Type B pancreatic cell (in vitro differentiated cells): ENCODE data around the gene NMS. TPM values are rescaled to one million over a fixed set of nuclear protein-coding genes. Genes with fewer than 3 reads are reported as not detected.

Source experiments
- DNase-seq: peaks from one replicate; pipeline ENCODE4 v3.0.0; 2021; ENCODE audit warnings: mixed read lengths; ENCODE audit not compliant: unreplicated experiment; ENCODE audit errors: extremely low spot score
- H3K27ac Mint-ChIP-seq: 2 replicates; pipeline ENCODE4 v1.8.0; 2021; ENCODE audit warnings: mild to moderate bottlenecking, mixed read lengths
- H3K27me3 Mint-ChIP-seq: 2 replicates; pipeline ENCODE4 v1.8.0; 2021; ENCODE audit warnings: mixed read lengths
- H3K36me3 Mint-ChIP-seq: 2 replicates; pipeline ENCODE4 v1.8.0; 2021; ENCODE audit warnings: mixed read lengths
- H3K4me1 Mint-ChIP-seq: one replicate; pipeline ENCODE4 v1.8.0; 2021; ENCODE audit warnings: mixed read lengths; ENCODE audit not compliant: unreplicated experiment
- H3K4me3 Mint-ChIP-seq: 2 replicates; pipeline ENCODE4 v1.8.0; 2021; ENCODE audit warnings: mild to moderate bottlenecking, mixed read lengths
- H3K9me3 Mint-ChIP-seq: 2 replicates; pipeline ENCODE4 v1.8.0; 2021; ENCODE audit warnings: mixed read lengths
- CTCF ChIP-seq: fragments of 200-600 bp; sonication (generic); conservative IDR thresholded peaks from 2 replicates; pipeline ENCODE4 v1.5.0; 2021; ENCODE audit warnings: antibody characterized with exemption, mild to moderate bottlenecking
- long read RNA-seq: library from polyadenylated mRNA; unstranded; transcript quantifications from one replicate; pipeline ENCODE4 v2.0.0, GENCODE V29; 2020
- total RNA-seq: library from RNA; stranded (reverse); gene quantifications from 2 replicates; pipeline ENCODE4 v1.2.1, GENCODE V29; 2021; ENCODE audit warnings: low replicate concordance

Gene NMS
- total RNA-seq: not detected in 2 replicates
- long read RNA-seq: 0 reads

GRCh38 chr2:100470182-100470581 lies at the start of gene NMS:
Gene NMS (plus strand): TSS chr2:100470482. CDS start chr2:100470489, 7 bp downstream.
- H3K9me3 Mint-ChIP-seq: no peaks in the 10 kb centered on the region
- no peak within 1 kb of the TSS for H3K27ac Mint-ChIP-seq
- no peak within 1 kb of the TSS for H3K4me3 Mint-ChIP-seq
- no peaks in the 10 kb centered on the region for H3K36me3 Mint-ChIP-seq
- peaks cover 44% of the 10 kb centered on the region for H3K27me3 Mint-ChIP-seq
- no peak for TF ChIP-seq CTCF
- H3K4me1 Mint-ChIP-seq: no peaks in the 10 kb centered on the region
- DNase-seq: no peak

- Mint-ChIP-seq H3K36me3 (no peaks in the 10 kb centered on the region), H3K27ac (no peak overlapping the region), H3K4me1 (no peaks in the 10 kb centered on the region), H3K4me3 (no peak overlapping the region), H3K9me3 (no peaks in the 10 kb centered on the region), H3K27me3 (peaks cover 13% of the 10 kb centered on the region)
- TF ChIP-seq CTCF: peak; percentile 73
- DNase-seq: no peak
Observed at GRCh38 chr2:100422320-100423055, 47.8 kb upstream of the NMS start.

GRCh38 chr2:100423631-100424030 lies 46.7 kb upstream of the NMS start:
- Mint-ChIP-seq H3K9me3 (no peaks in the 10 kb centered on the region), H3K27ac (no peak overlapping the region), H3K4me3 (no peak overlapping the region), H3K36me3 (no peaks in the 10 kb centered on the region), H3K27me3 (peaks cover 18% of the 10 kb centered on the region), H3K4me1 (no peaks in the 10 kb centered on the region)
- DNase-seq: no peak
- no peak for TF ChIP-seq CTCF

- Mint-ChIP-seq H3K4me3 (no peak overlapping the region), H3K4me1 (no peaks in the 10 kb centered on the region), H3K27me3 (peaks cover 24% of the 10 kb centered on the region), H3K27ac (no peak overlapping the region), H3K9me3 (no peaks in the 10 kb centered on the region), H3K36me3 (no peaks in the 10 kb centered on the region)
- no peak for DNase-seq
- TF ChIP-seq CTCF: no peak
Observed at GRCh38 chr2:100424277-100424875, 45.9 kb upstream of the NMS start.

GRCh38 chr2:100425107-100425506 lies 45.2 kb upstream of the NMS start:
- no peaks in the 10 kb centered on the region for H3K36me3 Mint-ChIP-seq
- no peak for TF ChIP-seq CTCF
- no peak overlapping the region for H3K4me3 Mint-ChIP-seq
- H3K27me3 Mint-ChIP-seq: peaks cover 28% of the 10 kb centered on the region
- no peaks in the 10 kb centered on the region for H3K9me3 Mint-ChIP-seq
- no peak for DNase-seq
- no peaks in the 10 kb centered on the region for H3K4me1 Mint-ChIP-seq
- no peak overlapping the region for H3K27ac Mint-ChIP-seq
